Testis (tissue), 3 donors: ENCODE measurements around the gene CYTL1. TPM values are rescaled to one million over a fixed set of nuclear protein-coding genes. Genes with fewer than 3 reads are reported as not detected.

ENCODE experiments used
- DNase-seq: peaks from one replicate; pipeline ENCODE4 v3.0.0-alpha.2; 2019
- H3K27ac ChIP-seq, 2 donors: fragments of 200-600 bp; sonication (generic); one replicate each; pipeline ENCODE4 v1.5.1; 2019
- H3K27me3 ChIP-seq: fragments of 200-600 bp; sonication (generic); one replicate; pipeline ENCODE4 v1.5.1; 2019
- H3K36me3 ChIP-seq: fragments of 200-600 bp; sonication (generic); one replicate; pipeline ENCODE4 v1.5.1; 2017; ENCODE audit warnings: low read depth; ENCODE audit errors: missing control alignments
- H3K4me1 ChIP-seq: fragments of 200-600 bp; sonication (generic); one replicate; pipeline ENCODE4 v1.5.1; 2019
- H3K4me3 ChIP-seq, 2 donors: fragments of 200-600 bp; sonication (generic); one replicate each; pipeline ENCODE4 v1.5.1; 2017 to 2019
- H3K9me3 ChIP-seq: fragments of 200-600 bp; sonication (generic); one replicate; pipeline ENCODE4 v1.5.1; 2017
- CTCF ChIP-seq, 3 experiments: fragments of 450-650 bp in 2 of 3; fragments of 200-600 bp in 1 of 3; sonication (generic) in 1 of 3; IDR thresholded peaks; one replicate each; pipeline ENCODE4 v1.5.1; 2016 to 2019; ENCODE audit warnings: antibody characterized with exemption in 3 of 3, mild to moderate bottlenecking in 2 of 3, moderate library complexity in 1 of 3
- POLR2A ChIP-seq: fragments of 450-650 bp; IDR thresholded peaks from one replicate; pipeline ENCODE4 v1.6.1; 2017; ENCODE audit warnings: antibody characterized with exemption, mild to moderate bottlenecking, moderate library complexity
- WGBS, 2 donors: methylation state at CpG; one replicate each; pipeline ENCODE4 v1.1.5; 2018; 5-methylcytosine and 5-hydroxymethylcytosine counted together
- intact Hi-C: fragments of 100-400 bp; cut with DNase I; formaldehyde crosslinking; loops from one replicate; pipeline ENCODE4 v1.15.1; 2023; ENCODE audit warnings: low total_unique reads
- polyA plus RNA-seq: library from polyadenylated mRNA; stranded (reverse); fragments of 350-450 nt; fragmentation: Illumina TruSeq; extraction: RNeasy Lipid Tissue Mini Kit (QIAGEN cat#74804); gene quantifications from one replicate; pipeline ENCODE4 v1.2.3, GENCODE V29; 2014; ENCODE audit warnings: low read depth, low replicate concordance; ENCODE audit not compliant: insufficient read depth
- total RNA-seq, 2 donors: library from RNA; depleted of rRNA; stranded (reverse); fragments of >200 nt; gene quantifications; one replicate each; pipeline ENCODE4 v1.2.3, GENCODE V29; 2016

CYTL1 gene
- total and polyA plus RNA-seq, 3 donors from 2014 or later = 0.39 to 3.1 TPM; not detected in 1

DNA sequence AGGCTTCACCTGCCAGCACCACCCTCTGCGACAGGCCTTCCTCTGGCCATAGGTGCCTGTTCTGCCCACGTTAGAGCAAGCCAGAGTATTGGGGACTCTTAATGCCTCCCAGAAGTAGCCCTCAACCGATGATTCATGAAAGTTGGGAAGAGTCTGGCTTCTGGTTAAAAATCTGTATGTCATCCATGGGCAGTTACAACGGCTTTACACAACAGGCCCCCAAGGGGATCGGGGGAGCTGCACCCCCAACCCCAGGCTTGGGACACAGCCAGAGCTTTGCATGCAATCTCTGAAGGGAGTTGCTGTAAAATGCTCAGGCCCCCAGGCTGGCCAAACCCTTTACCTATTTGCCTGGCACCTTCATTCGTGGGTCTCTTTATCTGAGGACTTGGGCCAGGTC lies 5.4 kb upstream of the CYTL1 start:
- Histone ChIP-seq H3K4me3 (no peak overlapping the region), H3K4me1 (no peaks in the 10 kb centered on the region), H3K9me3 (no peaks in the 10 kb centered on the region), H3K36me3 (no peaks in the 10 kb centered on the region), H3K27ac (no peak overlapping the region), H3K27me3 (no peaks in the 10 kb centered on the region)
- no peak for TF ChIP-seq POLR2A
- no peak for TF ChIP-seq CTCF (IDR thresholded peaks at IDR 0.05)
- no peak for DNase-seq
- intact Hi-C loops = no loop called here
- 80 to 83% methylated on average over 5 to 6 of the region's 6 CpGs for WGBS, 2 donors

- DNase-seq = no peak
- TF ChIP-seq POLR2A (no peak), CTCF (IDR thresholded peaks at IDR 0.05) (no peak)
- no peaks in the 10 kb centered on the region for H3K27me3 ChIP-seq
- H3K4me1 ChIP-seq = peaks cover 5% of the 10 kb centered on the region
- H3K9me3 ChIP-seq = no peaks in the 10 kb centered on the region
- no peaks in the 10 kb centered on the region for H3K36me3 ChIP-seq
- no peak overlapping the region for H3K4me3 ChIP-seq
- 67 to 80% methylated on average over 3 of the region's 3 CpGs for WGBS, 2 donors
- no peak overlapping the region for H3K27ac ChIP-seq
- intact Hi-C loops = no loop called here
These were observed 2.3 kb upstream of the CYTL1 start for GRCh38 chr4:5021546-5021945.

DNA sequence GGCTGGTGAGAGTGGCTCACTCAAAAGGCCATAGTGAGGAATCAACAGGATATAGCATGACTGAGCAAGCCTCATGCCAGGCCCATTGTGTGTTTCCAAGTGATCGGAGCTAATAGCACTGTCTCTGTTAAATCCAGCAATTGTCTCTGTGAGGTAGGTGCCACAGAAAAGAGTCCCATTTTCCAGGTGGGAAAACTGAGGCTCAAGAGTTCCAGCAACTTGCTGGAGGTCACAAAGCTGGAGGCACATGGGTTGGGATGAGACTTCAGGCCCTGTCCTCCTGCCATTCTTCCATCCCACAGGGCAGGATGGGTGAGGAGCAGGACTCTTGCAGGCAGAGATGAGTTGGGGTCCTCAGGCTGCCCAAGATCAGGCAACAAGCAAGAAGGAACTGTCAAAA lies 1.1 kb upstream of the CYTL1 start:
- DNase-seq = no peak
- no peaks in the 10 kb centered on the region for H3K9me3 ChIP-seq
- H3K36me3 ChIP-seq = no peaks in the 10 kb centered on the region
- H3K4me1 ChIP-seq = peaks cover 5% of the 10 kb centered on the region
- no peak overlapping the region for H3K4me3 ChIP-seq
- 86 to 94% methylated on average over 1 of the region's 1 CpG for WGBS, 2 donors
- H3K27ac ChIP-seq = no peak overlapping the region
- TF ChIP-seq POLR2A = no peak
- no peak for TF ChIP-seq CTCF (IDR thresholded peaks at IDR 0.05)
- H3K27me3 ChIP-seq = no peaks in the 10 kb centered on the region
- intact Hi-C loops = no loop called here

- Histone ChIP-seq H3K27ac (no peak overlapping the region), H3K4me1 (peaks cover 5% of the 10 kb centered on the region), H3K36me3 (no peaks in the 10 kb centered on the region), H3K9me3 (no peaks in the 10 kb centered on the region), H3K27me3 (no peaks in the 10 kb centered on the region), H3K4me3 (no peak overlapping the region)
- 83 to 86% methylated on average over 4 to 12 of the region's 12 CpGs for WGBS, 2 donors
- TF ChIP-seq POLR2A = no peak
- no peak for TF ChIP-seq CTCF (IDR thresholded peaks at IDR 0.05)
- intact Hi-C loops = no loop called here
- no peak for DNase-seq
These were observed 538 bp upstream of the CYTL1 start for GRCh38 chr4:5019796-5020195.

DNA sequence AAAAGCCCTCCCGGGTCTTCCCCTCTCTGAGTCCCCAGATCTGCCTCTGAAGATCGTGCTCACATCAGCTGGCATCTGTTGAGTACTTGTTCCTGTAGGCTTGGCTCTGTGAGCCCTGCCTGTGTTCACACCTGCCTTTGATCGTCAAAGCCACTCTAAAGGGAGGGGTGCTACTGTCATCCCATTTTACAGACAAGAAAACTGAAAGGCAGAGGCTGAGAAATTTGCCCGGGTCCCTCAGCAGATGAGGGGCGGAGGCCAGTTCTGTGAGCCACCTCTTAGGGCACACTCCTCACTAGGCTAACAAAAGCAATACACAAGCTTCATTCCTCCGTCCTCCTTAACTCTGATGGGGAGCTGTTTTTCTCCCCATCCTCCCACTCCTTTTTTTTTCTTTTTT lies 655 bp downstream of the CYTL1 start:
- Histone ChIP-seq H3K27me3 (no peaks in the 10 kb centered on the region), H3K4me1 (peaks cover 5% of the 10 kb centered on the region), H3K27ac (no peak overlapping the region), H3K4me3 (no peak overlapping the region), H3K9me3 (no peaks in the 10 kb centered on the region), H3K36me3 (no peaks in the 10 kb centered on the region)
- intact Hi-C loops = no loop called here
- DNase-seq = no peak
- 44 to 58% methylated on average over 6 of the region's 6 CpGs for WGBS, 2 donors
- TF ChIP-seq POLR2A (no peak), CTCF (IDR thresholded peaks at IDR 0.05) (no peak)
